DMS153 treated with DMSO at 0.1 percent for 48 hours (cell line): Measurements from ENCODE around the gene YARS1.
A peak's percentile ranks its signal among the peaks of the same experiment; 100 is the strongest.

Experiments used
- DNase-seq: peaks from one replicate; lab custom pipeline; 2025; ENCODE audit not compliant: unreplicated experiment; lab: John Stamatoyannopoulos, UW

The YARS1 gene

DNA sequence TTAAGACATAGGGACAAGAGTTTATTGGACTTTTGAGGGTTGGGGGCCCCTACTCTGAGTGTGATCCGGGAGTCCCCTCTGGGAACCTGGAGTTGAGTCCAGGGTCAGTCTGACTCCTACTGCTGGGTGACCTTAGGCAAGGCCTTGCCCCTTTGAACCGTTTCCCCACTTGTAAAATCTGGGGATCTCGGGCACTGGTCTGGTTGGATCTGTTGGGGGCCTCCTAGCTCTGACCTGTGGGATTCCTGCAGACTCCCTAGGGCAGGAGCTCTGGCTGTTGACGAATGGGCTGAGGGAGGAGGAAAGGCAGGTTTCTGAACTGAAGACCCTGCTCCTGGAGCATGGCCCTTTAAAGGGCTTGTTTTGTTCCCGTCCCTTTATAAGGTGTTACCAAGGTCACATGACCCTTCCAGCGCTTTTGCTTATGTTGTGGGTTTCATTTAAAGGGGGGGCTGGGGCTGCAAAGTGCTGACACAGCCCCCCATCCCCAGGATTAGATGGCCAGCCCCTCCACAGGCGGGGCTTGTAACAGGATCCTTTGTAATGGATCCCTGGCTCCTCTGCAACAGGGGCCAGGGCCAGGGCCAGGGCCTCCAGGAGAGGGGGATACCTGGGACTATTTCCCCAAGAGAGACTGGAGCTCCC is 50.7 kb downstream of the YARS1 start:
- no peak for DNase-seq

DNA sequence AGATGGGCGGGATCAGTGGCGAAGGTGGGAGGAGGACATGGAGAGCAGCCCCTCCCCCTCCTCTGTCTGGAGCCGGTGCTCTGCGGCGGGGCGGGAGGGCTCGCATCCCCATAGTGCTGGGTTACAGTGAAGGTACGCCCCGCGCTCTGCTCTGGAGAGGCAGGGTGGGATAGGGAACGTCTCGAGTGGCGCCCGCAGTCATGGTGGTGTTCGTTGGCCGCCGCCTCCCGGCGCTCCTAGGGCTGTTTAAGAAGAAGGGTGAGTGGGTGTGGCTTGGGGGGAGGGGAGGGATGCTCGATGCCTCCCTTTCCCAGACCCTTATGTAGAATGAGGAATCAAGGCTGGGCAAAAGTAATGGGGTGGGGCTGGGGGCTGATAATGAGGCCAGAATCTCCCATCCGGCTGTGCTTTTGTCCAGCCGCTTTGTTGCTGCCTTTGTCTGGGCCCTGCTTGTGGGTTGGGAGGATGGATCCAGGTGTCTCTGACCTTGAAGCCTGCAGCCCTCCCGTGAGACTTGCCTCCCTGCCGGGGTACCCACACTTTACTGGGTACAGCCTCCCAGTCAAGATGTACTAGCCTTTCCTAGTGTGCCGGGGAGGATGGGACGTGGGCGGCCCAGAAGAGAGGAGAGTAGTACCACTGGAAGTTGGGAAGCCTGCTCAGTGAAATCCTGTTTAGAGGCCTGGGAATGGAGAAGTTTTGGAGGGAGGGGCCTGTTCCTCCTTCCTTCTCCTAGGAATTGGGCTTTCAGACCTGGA is 51.4 kb downstream of the YARS1 start:
- no peak for DNase-seq

DNA sequence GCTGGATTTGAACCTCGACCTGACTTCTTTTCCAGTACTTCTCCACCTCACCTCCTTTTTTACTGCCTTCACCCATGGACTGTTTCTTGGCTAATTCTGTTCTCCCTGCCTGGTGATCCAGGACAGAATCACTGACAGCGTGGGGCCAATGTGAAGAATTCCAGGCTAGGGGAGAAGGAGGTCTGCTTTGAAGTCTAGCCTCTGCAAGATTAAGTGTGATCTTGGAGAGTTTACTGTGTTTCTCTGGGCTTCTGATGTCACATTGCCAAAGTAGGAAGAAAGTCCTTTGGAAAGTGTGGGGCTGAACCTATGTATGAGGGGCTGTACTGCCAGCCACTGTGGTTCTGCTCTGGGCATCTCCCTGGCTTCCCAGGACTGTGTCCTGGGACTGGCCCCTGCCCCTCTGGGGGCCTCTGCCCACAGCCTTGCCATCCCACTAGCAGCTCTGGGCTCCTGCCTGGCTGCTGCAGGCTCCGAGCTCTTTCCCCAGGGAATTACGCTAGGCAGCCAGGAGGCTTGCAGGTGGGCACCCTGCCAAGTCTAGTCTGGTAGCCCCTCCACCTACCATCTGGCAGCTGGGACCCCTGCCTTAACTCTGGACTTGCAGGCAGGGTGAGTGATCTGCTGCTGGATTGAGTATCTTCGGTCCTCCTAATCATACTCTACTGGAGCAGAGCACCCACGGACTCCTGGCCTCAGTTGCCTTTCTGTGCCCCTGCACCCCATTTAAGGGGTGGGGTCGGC is 52.2 kb downstream of the YARS1 start:
- DNase-seq: peak; percentile 71

DNA sequence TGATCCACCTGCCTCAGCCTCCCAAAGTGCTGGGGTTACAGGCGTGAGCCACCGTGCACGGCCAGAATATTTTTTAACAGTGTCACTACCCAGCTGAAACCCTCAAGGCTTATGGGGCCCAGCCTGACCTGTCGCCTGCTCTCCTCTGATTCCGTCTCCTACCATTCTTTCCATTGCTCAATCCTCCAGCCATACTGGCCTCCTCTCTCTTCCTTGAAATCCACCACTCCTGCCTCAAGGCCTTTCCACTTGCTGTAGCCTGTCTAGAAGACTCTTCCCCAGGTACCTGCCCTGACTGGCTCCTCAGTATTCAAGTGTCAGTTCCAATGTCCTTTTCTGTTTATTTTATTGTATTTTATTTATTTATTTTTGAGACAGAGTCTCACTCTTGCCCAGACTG is 53.9 kb downstream of the YARS1 start:
- no peak for DNase-seq

DNA sequence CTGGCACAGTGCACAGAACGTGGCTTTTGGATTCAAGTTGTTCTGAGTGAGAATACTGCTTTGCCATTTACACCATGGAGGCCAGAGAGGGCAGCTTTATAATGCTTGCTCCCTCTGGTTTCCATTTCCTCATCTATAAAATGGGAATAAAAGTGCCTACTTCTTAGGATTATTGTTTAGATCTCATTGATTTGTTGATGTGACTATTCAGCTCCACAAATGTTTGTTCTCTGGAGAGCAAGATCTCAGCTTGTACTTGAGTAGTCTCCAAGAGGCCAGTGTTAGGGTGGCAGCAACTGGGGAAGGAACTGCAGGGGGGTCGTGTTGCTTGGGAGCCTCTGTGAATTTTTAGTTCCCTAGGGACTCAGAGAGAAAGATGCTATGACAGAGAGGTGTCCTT is 55.2 kb downstream of the YARS1 start:
- no peak for DNase-seq

DNA sequence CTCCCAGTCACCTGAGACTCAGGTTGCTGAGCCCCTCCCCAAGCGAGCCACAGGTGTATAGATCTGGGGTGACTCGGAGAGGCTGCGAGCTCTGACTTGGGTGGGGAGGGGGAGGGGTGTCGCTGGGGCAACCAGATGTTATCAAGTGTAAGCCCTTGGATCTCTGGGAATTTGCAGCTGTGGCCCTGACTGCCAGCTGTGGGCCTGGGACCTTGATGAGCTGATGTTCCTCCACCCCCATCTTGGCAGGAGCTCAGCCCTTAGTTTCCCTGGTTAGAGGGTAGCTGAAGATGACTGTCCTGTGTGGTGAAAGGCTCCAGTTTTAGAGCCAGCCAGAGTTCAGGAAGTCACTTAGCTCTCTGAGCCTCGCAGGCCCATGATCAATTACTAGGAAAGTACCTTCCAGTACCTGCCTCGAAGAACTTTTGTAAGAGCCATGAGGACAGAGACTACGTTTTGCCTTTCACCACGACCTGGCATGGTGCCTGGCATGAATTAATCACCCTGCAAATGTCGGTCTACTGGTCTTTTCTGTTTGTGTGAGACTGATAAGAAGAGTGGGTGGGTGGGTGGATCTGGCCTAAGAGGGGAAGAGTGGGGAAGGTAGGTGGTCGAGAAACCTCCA is 55.8 kb downstream of the YARS1 start:
- DNase-seq: peak; percentile 60

DNA sequence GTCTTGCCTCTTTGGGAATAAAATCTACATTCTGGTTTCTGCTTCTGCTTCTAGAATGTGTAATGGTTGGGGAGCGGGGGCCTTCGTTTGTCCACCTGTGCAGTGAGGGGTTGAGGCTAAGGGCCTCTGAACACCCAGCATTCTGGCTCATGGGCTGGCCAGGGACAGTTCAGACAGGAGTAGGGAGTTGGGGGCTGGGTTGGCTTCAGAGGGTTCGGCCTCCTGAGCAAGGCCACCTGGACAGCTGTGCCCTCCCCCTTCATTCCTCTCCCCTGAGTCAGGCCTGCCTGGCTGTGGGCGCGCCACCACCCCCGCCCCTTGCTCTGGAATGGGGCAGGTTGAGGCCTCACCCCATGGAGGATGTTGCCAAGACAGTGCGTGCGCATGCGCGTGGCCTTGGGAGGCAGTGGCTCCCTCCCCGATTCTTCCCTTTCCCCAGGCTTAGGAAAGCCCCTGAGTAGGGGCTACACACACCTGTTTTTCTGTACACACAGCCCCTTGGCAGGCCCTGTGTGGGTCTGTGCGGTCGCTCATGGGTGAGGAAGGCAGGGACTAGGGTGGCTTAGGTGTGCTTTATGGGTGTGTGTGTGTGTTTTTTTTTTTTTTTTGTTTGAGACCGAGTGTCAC is 57.0 kb downstream of the YARS1 start:
- DNase-seq: no peak

DNA sequence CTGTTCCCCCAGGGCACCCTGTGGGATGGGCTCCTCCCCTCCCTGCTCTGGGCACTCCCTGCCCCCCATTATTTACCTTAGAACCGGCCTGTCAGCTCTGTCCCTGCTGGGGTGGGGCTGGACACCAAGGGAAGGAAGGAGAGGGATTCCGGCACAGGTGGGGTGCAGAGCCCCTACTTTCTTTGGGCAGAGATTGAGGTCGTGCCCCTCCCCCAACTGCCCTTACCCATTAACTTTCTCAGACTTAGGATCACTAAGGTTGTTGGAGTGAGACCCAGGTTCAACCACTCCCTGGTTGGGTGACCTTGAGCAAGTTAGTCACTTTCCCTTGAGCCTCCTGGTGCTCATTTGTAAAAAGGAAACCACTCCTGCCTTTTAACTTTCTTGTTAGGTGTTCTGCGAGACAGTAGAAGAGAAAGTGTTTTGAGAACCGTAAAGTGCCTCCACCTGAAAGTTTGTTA is 57.6 kb downstream of the YARS1 start:
- no peak for DNase-seq

DNA sequence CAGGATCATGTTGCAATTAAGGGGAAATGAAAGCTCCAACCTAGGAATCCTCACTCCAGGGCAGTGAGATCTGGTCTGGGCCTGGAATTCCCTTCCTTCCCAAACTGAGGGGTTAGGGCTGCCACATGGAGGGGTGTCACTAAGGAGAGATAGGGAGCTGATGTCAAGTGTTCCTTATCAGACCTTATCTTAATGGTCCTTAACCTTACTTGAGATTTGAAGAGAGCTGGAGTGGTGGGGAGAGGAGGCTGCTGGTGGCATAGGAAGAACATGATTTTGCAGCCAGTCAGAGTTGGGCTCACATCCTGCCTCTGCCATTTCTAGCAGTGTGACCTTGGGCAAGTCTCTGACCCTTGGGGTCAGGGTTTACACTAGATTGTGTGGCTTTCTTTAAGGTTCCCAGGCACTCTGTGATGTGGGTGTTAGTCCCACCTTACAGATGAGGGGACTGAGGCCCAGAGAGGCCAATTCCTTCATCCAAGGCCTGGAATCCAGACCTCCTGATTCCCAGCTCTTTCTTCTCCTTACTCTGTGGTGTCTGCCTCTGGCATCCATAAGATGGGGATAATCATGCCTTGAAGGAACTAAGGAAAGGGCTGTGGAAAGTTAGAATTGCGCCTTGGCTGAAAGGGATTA is 58.2 kb downstream of the YARS1 start:
- DNase-seq: no peak

DNA sequence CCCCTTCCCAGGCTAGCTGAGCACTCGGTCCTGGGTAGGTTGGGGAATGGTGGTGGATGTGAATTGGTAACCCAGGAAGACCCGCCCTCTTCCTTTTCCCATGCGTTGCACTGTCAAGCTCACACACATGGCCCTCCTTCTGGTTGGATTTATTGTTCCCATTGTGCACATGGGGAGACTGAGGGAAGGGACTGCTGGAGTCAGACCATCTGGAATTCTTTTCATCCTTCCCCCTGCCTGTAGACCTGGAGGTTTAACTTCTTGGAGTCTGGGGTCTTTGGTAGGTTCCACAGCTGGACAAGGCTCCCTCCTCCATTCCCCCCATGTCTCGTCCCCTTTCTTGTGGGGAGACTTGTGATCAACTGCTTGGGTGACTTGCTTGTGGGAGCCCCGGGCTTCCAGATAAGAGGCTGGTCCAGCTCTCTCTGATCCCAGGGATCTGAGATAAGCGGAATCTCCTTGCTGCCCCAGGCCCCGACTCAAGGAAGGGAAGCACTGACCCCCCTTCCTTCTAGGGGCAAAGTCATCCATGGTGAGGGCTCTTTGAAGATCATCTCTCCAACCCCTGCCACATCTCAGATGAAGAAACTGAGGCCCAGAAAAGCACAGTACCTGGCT is 58.9 kb downstream of the YARS1 start:
- no peak for DNase-seq

DNA sequence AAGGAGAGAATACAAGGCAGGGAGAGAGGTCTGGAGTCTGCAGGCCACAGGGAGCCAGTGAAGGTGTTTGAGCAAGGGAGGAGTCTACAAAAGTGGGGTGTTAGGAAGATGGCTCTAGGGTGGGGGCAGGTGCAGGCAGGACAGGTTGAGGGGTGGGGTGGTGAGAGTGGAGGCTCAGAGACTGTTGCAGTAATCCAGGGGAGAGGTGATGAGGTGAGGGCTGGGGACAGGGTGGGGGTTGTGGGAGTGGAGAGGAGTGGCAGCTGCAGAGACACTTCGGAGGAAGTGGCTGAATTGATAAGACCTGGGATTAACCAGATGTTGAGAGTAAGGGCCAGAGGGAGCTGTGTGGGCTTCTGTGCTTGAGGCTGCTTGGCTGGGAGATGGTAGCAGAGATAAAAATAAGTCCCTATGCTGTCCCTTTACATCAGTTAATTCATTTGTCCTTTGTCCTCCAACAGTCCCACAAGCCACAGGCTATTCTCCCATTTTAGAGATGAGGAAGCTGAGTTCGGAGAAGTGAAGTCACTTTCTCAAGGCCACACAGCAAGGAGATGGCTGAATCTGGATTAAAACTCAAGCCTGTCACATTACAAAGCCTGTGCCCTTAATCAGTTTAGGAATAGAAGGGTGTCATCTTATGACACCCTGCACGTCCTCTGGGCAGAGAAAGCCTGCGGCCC is 59.8 kb downstream of the YARS1 start:
- no peak for DNase-seq

DNA sequence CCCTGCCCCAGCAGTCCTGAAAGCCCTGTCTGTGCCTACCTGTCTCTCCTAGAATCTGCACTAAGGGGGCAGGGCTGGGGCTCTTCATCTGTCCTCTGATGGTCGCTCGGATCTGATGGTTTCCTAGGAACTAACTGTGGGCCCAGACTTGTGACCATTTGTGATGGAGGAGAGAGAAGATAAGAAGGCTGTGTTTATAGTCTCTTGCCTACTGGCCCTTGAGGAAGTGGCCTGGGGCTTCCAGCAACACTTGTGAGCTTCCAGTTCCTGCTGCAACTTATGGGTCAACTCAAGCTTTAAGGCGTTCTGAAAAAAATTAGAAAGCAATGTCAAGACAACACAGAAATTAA is 61.4 kb downstream of the YARS1 start:
- DNase-seq: no peak

DNA sequence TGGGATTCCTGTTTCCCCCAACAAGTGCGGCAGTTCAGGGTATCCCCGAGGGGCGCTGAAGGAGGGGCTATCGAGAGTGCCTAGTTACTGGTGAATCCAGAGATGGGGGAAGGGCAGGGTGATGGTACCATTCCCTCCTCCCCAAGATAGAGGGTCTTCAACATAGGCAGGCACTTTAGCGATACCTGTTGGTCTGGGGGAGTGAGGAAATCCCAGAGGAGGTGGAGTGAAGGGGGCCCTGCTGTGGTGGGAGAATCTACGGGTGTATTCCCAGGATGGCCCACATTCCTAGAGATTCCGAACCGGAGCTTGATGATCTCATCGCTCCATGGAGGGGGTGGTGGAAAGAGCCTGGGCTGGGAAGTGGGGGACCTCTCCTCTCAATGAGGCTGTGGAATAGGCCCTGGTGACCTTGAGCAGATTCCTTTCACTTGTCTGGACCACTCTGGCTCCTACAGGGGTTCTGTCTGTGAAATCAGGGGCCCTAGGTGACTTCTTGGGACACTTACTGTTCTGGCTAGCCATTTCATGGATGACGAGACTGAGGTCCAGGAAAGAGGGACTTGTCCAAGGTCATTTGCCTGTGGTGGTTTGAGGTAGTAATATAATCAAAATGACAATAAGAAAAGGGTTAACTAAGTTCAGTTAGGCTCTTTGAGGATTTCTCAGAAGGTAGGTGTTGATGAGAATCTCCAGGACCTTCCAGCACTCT is 61.9 kb downstream of the YARS1 start:
- no peak for DNase-seq

DNA sequence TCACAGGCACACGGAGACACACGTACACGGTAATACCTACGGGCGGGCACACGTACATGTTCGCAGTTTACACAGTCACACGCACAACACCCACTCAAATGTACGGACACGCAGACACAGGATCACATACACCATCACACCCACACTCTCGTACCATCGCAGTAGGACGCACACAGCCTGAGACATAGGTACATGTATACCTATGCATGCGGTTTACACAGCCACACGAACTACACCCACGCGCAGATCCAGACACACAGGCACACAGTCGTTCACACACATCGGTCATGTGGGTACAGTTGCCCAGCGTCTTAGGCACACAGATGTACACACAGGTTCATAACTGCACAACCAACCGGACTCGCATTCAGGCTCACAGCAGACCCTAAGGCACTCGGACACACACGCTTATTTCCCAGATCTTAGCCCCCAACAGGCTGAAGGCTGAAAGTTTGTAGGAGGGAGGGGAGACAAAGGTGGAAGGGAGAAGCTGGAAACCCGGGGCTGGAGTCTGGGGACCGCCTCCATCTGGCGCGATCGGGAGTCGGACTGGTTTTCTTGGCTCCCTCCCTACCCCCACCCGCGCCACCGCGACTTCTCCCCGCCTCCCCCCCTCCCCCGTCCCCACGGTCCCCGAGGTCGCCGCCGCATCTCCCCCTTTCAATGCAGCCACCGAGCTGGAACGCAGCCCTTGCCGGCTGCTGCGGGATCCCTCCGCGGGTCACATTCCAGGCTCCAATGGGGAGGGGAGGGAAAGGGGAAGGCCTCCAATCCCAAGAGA is 62.7 kb downstream of the YARS1 start:
- no peak for DNase-seq

DNA sequence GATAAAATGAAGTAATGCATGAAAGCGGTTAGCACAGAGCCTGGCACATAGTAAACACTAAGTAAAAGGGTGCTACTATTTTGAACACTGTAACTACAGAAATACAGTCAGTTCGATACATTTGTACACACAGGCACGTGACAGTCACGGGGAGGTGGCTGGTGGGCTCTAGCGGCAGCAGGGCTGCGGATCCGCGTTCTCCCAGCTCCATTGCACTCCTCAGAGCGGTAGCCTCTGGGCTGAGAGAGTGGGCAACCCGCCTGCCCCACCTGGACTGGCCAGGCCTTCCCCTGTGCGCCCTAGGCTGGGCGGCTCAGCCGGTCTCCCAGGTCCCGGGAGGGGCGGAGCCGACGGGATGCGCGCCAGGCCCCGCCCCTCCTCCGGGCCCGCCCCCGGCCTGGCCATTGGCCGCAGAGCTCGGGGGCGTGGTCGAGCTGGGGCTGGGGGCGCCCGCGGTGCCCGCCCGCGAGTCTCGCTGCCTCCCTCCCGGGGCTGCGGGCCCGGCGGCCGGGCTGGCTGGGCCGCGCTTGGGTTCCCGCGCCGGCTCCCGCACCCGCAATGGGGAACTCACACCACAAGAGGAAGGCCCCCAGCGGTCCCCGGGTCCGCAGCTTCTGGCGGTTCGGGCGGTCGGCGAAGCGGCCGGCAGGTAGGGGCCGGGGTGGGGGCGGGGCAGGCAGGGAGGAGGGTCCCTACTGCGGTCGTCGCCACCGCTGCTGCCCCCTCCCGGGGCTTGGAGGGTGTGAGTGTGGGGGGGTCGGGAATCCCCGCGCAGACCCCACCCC is 63.4 kb downstream of the YARS1 start:
- DNase-seq: peak; percentile 68

DNA sequence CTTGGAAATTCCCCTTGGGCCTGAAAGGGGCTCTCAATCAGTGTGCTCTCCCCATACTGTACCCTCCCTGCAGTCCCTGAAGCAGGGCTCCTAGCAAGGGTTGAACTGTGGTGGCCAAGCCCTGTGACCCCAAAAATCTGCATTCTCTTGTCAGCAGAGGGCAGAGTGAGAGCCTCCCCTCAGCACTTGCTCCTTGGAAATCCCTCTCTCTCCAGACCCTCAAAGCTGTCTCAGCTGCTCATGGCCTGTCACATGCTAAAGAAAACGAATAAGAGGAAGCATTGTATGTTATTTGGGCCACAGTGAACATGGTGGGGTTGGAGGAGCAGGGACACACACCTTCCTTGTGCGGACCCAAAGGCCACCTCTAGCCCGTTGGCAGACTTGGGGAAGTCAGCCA is 67.4 kb downstream of the YARS1 start:
- DNase-seq: no peak

DNA sequence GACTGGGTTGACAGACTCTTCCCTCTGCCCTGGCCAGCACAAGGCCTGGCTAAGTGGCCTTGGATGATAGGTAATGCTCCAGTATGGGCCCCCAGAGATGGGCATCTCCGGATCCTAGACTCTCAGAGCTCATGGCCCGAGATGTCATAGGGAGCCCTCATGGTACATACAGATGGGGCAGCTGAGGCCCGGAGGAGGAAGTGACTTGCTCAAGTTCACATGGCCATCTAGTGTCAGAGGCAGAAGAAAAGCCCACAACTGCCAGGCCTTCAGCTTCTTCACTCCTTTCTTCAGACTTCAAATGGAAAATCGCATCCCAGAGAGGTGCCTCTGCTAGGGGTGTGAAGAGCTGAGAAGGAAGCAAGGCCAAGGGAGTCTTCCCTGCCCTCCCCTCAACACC is 67.8 kb downstream of the YARS1 start:
- no peak for DNase-seq

DNA sequence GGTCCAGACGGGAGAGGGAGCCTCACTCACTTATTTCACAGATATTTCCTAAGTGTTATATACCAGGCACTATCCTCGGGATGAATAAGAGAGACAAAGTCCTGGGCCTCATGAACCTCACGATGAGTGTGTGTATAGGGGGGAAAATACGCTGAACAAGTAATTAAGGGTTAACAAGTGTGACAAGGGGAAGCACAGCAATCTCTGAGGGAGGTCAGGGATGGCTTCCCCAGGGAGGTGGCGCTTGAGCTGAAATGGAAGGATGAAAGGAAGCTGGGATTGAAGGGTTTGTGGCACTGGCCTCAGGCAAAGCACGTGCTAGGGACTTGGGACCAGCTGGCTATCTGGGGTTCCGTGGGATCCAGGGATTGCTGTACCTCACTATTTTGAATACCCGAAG is 68.2 kb downstream of the YARS1 start:
- no peak for DNase-seq
